ENCODE measurements around the gene TMEM50A. TPM values are rescaled to one million over a fixed set of nuclear protein-coding genes. Genes with fewer than 3 reads are reported as not detected.

TMEM50A gene
- total and polyA plus RNA-seq, 9 of the 15 experiments (the other 6 are each of a cell fraction or from before 2014, with no cell fraction given) = 43.7 to 195 (median 137) TPM

DNA sequence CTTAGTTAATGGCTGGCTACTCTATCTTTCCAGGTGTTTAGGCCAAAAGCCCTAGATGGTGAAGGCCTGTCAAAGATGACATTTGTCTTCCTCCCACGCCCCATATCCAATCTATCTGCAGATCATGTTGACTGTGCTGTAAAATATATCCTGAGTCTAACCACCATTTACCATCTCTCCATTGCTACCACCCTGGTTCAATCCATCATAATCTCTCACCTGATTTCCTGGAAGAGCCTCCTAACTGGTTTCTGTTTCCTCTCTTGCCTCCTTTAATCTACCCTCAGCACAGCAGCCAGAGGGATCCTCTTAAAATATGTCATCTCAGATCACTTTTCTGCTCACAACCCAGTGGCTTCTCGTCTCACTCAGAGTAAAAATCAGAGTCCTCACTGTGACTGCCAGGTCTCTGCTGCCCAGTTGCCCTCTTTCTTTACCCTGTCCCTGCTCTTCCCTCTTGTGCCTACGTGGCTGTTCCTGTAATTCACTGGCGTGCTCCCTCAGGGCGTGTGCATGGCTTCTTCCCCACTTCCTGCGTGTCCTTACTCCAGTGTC, 17.8 kb downstream of the TMEM50A start (continued):
- TF ChIP-seq, protein P1, sequence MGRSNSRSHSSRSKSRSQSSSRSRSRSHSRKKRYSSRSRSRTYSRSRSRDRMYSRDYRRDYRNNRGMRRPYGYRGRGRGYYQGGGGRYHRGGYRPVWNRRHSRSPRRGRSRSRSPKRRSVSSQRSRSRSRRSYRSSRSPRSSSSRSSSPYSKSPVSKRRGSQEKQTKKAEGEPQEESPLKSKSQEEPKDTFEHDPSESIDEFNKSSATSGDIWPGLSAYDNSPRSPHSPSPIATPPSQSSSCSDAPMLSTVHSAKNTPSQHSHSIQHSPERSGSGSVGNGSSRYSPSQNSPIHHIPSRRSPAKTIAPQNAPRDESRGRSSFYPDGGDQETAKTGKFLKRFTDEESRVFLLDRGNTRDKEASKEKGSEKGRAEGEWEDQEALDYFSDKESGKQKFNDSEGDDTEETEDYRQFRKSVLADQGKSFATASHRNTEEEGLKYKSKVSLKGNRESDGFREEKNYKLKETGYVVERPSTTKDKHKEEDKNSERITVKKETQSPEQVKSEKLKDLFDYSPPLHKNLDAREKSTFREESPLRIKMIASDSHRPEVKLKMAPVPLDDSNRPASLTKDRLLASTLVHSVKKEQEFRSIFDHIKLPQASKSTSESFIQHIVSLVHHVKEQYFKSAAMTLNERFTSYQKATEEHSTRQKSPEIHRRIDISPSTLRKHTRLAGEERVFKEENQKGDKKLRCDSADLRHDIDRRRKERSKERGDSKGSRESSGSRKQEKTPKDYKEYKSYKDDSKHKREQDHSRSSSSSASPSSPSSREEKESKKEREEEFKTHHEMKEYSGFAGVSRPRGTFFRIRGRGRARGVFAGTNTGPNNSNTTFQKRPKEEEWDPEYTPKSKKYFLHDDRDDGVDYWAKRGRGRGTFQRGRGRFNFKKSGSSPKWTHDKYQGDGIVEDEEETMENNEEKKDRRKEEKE (IDR thresholded peaks at IDR 0.05; ENCODE audit: borderline replicate concordance in 1 of 2, control insufficient read depth in 1 of 2, low read depth in 2 of 2, low read length in 1 of 2) = no peak
- TF ChIP-seq NCOA1 (IDR thresholded peaks at IDR 0.05; ENCODE audit: low read depth) (0 out of 2 replicates have a peak, but pooled peaks have one; percentile 13), ETV5 (CRISPR knock-in tag; IDR thresholded peaks at IDR 0.05; ENCODE audit: low read depth) (peak; percentile 59; the same call in 1 of the 2 replicates), ZNF140 (CRISPR knock-in tag; IDR thresholded peaks at IDR 0.05) (no peak), FOXK1 (CRISPR knock-in tag; IDR thresholded peaks at IDR 0.05; ENCODE audit: borderline replicate concordance) (no peak), TAF7 (tag; IDR thresholded peaks at IDR 0.05) (no peak), CBFA2T2 (conservative IDR thresholded peaks at IDR 0.05) (peak; percentile 60), NR2F6 (CRISPR knock-in tag; IDR thresholded peaks at IDR 0.05) (no peak), CTCF (IDR thresholded peaks at IDR 0.05 in 2 of 3, conservative IDR thresholded peaks at IDR 0.05 in 1 of 3; ENCODE audit: insufficient read depth in 2 of 3, low read depth in 1 of 3, low read length in 3 of 3) (no peak), CBX1 (IDR thresholded peaks at IDR 0.05; ENCODE audit: low read depth) (no peak), ZNF408 (CRISPR knock-in tag; IDR thresholded peaks at IDR 0.05; ENCODE audit: low read depth) (no peak), CREM (IDR thresholded peaks at IDR 0.05; ENCODE audit: low read depth) (0 out of 2 replicates have a peak, but pooled peaks have one; percentile 18), DACH1 (IDR thresholded peaks at IDR 0.05; ENCODE audit: partially characterized antibody) (no peak), POLR3G (IDR thresholded peaks at IDR 0.05; ENCODE audit: extremely low read depth, insufficient read length, insufficient replicate concordance) (no peak)
- TF ChIP-seq, protein P2, sequence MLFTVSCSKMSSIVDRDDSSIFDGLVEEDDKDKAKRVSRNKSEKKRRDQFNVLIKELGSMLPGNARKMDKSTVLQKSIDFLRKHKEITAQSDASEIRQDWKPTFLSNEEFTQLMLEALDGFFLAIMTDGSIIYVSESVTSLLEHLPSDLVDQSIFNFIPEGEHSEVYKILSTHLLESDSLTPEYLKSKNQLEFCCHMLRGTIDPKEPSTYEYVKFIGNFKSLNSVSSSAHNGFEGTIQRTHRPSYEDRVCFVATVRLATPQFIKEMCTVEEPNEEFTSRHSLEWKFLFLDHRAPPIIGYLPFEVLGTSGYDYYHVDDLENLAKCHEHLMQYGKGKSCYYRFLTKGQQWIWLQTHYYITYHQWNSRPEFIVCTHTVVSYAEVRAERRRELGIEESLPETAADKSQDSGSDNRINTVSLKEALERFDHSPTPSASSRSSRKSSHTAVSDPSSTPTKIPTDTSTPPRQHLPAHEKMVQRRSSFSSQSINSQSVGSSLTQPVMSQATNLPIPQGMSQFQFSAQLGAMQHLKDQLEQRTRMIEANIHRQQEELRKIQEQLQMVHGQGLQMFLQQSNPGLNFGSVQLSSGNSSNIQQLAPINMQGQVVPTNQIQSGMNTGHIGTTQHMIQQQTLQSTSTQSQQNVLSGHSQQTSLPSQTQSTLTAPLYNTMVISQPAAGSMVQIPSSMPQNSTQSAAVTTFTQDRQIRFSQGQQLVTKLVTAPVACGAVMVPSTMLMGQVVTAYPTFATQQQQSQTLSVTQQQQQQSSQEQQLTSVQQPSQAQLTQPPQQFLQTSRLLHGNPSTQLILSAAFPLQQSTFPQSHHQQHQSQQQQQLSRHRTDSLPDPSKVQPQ (CRISPR knock-in tag; IDR thresholded peaks at IDR 0.05; ENCODE audit: borderline replicate concordance) = no peak
- TF ChIP-seq, protein P3, sequence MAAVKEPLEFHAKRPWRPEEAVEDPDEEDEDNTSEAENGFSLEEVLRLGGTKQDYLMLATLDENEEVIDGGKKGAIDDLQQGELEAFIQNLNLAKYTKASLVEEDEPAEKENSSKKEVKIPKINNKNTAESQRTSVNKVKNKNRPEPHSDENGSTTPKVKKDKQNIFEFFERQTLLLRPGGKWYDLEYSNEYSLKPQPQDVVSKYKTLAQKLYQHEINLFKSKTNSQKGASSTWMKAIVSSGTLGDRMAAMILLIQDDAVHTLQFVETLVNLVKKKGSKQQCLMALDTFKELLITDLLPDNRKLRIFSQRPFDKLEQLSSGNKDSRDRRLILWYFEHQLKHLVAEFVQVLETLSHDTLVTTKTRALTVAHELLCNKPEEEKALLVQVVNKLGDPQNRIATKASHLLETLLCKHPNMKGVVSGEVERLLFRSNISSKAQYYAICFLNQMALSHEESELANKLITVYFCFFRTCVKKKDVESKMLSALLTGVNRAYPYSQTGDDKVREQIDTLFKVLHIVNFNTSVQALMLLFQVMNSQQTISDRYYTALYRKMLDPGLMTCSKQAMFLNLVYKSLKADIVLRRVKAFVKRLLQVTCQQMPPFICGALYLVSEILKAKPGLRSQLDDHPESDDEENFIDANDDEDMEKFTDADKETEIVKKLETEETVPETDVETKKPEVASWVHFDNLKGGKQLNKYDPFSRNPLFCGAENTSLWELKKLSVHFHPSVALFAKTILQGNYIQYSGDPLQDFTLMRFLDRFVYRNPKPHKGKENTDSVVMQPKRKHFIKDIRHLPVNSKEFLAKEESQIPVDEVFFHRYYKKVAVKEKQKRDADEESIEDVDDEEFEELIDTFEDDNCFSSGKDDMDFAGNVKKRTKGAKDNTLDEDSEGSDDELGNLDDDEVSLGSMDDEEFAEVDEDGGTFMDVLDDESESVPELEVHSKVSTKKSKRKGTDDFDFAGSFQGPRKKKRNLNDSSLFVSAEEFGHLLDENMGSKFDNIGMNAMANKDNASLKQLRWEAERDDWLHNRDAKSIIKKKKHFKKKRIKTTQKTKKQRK (IDR thresholded peaks at IDR 0.05; ENCODE audit: borderline replicate concordance, low read depth, low read length) = no peak
